ENCODE data around the gene BCL11B.

Gene BCL11B

DNA sequence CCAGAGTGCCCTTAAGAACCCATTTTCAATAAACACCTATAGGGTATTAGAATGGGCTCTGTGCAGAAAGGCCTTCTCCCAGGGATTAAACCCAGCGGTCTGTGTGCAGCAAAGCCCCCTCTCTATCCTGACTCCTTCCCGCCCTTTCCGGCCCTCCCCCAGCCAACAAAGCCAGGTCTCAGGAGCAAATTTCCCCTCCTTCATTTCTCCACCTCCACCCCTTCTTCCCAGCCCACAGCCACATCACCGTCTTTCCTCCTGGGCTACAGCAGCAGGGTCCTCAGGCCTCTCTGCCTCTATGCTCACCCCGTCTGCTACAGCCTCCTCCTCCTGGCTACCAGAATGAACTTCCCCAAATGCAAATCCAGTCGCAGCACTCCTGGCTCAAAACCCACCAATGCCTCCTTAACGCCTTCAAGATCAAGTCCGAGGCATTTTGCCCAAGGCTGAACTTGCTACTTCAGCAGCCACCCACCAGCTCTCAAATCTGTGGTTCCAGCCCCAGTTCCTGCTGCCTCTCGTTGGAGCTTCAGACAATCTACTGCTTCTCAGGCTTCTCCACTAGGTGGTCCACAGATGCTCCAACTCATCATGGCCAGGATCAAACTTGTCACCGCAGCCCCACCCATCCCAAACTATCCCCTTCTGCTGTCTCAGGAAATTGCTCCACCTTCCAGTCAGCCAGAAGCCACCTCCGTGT, 134.8 kb downstream of the BCL11B start:
- no peaks in the 10 kb centered on the region for H3K36me3 Mint-ChIP-seq
- H3K4me3 Mint-ChIP-seq = no peak overlapping the region
- no peak overlapping the region for H3K27ac Mint-ChIP-seq
- no peaks in the 10 kb centered on the region for H3K4me1 Mint-ChIP-seq
- no peak for ATAC-seq (ENCODE audit: low read depth)
- no peaks in the 10 kb centered on the region for H3K27me3 Mint-ChIP-seq
- no peaks in the 10 kb centered on the region for H3K9me3 Mint-ChIP-seq
- no peak for DNase-seq (ENCODE audit: low spot score in 2 of 2)

GRCh38 chr14:99136401-99136800, 135.6 kb downstream of the BCL11B start:
- H3K9me3 Mint-ChIP-seq = no peaks in the 10 kb centered on the region
- H3K36me3 Mint-ChIP-seq = no peaks in the 10 kb centered on the region
- no peak for ATAC-seq (ENCODE audit: low read depth)
- no peak overlapping the region for H3K27ac Mint-ChIP-seq
- no peaks in the 10 kb centered on the region for H3K4me1 Mint-ChIP-seq
- no peaks in the 10 kb centered on the region for H3K27me3 Mint-ChIP-seq
- no peak for DNase-seq (ENCODE audit: low spot score in 2 of 2)
- no peak overlapping the region for H3K4me3 Mint-ChIP-seq

GRCh38 chr14:99136047-99136400, 136.0 kb downstream of the BCL11B start:
- no peaks in the 10 kb centered on the region for H3K36me3 Mint-ChIP-seq
- no peak for ATAC-seq (ENCODE audit: low read depth)

GRCh38 chr14:99134516-99135046, 137.4 kb downstream of the BCL11B start:
- Mint-ChIP-seq H3K9me3 (peaks cover under 1% of the 10 kb centered on the region), H3K27ac (no peak overlapping the region), H3K27me3 (no peaks in the 10 kb centered on the region), H3K4me3 (no peak overlapping the region), H3K4me1 (no peaks in the 10 kb centered on the region), H3K36me3 (no peaks in the 10 kb centered on the region)
- ATAC-seq (ENCODE audit: low read depth) = no peak
- DNase-seq (ENCODE audit: low spot score in 2 of 2) = no peak

More at GRCh38 chr14:99136047-99136400, 136.0 kb downstream of the BCL11B start:
- no peaks in the 10 kb centered on the region for H3K9me3 Mint-ChIP-seq
- DNase-seq (ENCODE audit: low spot score in 2 of 2) = no peak
- no peaks in the 10 kb centered on the region for H3K4me1 Mint-ChIP-seq
- H3K27ac Mint-ChIP-seq = no peak overlapping the region
- no peaks in the 10 kb centered on the region for H3K27me3 Mint-ChIP-seq
- H3K4me3 Mint-ChIP-seq = no peak overlapping the region

DNA sequence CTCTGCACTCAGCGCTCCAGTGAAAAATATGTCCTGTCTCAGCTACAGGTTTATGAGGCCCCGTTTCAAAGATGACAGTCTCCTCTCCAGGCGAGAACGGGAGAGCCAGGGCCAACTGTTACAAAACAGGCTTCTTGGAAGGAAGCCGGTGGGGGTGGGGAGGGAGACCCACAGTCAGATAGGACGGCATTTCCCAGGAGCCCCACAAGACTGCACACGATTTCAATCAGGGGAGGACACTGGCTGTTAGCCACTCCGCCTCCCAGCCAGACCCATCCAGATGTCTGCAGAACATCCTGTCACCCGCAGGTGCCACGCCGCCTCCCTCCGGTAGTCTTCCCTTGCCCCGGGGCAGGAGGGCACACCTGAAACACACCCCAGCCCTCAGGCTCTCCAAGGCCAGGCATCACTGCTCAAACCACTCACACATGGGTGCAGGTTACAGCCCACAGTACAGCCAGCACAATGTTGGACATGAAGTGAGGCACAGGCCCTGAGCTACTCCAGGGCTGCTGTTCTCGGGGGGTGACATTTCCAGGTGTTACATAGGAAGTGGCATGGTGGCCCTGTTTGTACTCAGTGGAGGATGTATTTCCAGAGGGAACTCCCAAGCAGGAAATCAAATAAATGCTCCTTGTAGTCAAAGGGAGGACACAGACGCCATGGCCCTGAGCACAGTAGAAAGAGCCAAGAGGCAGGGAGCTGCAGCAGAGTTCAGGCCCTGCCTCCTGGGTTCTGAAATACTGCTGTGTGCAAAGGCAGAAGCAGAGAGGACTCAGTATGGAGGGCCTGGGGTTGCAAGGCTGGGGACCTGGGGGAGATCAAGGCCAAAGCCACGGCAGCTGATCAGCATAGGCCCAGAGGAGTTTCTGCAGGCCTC, 138.1 kb downstream of the BCL11B start:
- Mint-ChIP-seq H3K4me1 (no peaks in the 10 kb centered on the region), H3K27ac (no peak overlapping the region), H3K36me3 (no peaks in the 10 kb centered on the region), H3K27me3 (no peaks in the 10 kb centered on the region), H3K9me3 (peaks cover 2% of the 10 kb centered on the region), H3K4me3 (no peak overlapping the region)
- ATAC-seq (ENCODE audit: low read depth) (no peak), DNase-seq (ENCODE audit: low spot score in 2 of 2) (no peak)

GRCh38 chr14:99132821-99133635, 139.0 kb downstream of the BCL11B start:
- H3K27ac Mint-ChIP-seq = no peak overlapping the region
- H3K9me3 Mint-ChIP-seq = peaks cover 3% of the 10 kb centered on the region
- ATAC-seq (ENCODE audit: low read depth) = no peak
- H3K4me1 Mint-ChIP-seq = no peaks in the 10 kb centered on the region
- no peak overlapping the region for H3K4me3 Mint-ChIP-seq
- no peaks in the 10 kb centered on the region for H3K27me3 Mint-ChIP-seq
- no peaks in the 10 kb centered on the region for H3K36me3 Mint-ChIP-seq
- DNase-seq (ENCODE audit: low spot score in 2 of 2) = no peak

DNA sequence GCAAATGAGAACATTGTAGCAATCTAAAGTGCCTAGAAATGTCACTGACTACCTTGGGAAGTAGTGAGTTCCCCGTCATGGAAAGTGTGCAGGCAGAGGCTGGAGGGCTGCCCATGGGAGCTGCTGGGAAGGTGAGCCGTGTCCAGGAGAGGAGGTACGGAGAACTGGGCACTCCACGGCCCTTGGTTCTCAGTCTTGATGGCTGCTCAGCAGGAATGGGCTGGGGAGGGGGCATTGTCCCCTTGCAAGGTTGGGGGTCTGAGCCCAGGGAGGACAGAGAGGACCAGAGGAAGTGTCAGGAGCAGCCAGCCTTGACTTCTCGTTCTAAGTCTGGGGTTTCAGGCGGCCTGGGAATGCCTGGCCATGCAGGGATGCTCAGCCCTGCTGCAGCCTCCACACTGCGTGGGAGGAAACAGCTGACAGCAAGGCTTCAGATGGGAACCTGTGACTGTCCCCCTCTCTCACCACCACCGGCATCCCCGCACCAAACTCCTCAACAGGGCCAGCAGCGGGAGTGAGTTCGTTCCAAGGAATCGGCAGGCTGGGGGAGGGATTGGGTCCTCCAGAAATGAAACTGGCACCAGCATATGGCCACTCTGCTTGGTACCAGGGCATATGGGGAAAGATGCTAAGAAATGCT, 140.2 kb downstream of the BCL11B start:
- Mint-ChIP-seq H3K4me1 (no peaks in the 10 kb centered on the region), H3K27ac (no peak overlapping the region), H3K9me3 (peaks cover 3% of the 10 kb centered on the region), H3K36me3 (no peaks in the 10 kb centered on the region), H3K4me3 (no peak overlapping the region), H3K27me3 (no peaks in the 10 kb centered on the region)
- DNase-seq (ENCODE audit: low spot score in 2 of 2) = no peak
- no peak for ATAC-seq (ENCODE audit: low read depth)

DNA sequence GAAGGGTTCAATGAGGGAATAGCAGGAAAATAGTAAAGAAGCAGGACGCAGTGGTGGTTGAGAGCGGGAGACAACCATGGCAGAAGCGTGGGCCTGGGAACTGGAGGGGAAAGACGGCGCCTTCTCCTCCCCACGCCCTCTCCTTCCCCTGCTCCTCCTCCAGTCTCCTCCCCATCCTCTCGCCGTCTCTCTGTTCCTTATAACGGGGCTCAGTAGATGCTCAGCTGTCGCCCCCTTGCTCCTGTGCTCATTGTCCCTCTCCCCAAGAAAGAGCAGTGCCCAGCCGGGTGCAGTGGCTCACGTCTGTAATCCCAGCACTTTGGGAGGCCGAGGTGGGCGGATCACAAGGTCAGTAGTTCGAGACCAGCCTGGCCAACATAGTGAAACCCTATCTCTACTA, 142.0 kb downstream of the BCL11B start:
- DNase-seq (ENCODE audit: low spot score in 2 of 2) (no peak), ATAC-seq (ENCODE audit: low read depth) (no peak)
- Mint-ChIP-seq H3K27me3 (no peaks in the 10 kb centered on the region), H3K9me3 (peaks cover 6% of the 10 kb centered on the region), H3K27ac (no peak overlapping the region), H3K4me3 (no peak overlapping the region), H3K4me1 (no peaks in the 10 kb centered on the region), H3K36me3 (no peaks in the 10 kb centered on the region)

GRCh38 chr14:99129211-99129696, 142.7 kb downstream of the BCL11B start:
- no peak overlapping the region for H3K27ac Mint-ChIP-seq
- ATAC-seq (ENCODE audit: low read depth) (no peak), DNase-seq (ENCODE audit: low spot score in 2 of 2) (no peak)
- peaks cover 6% of the 10 kb centered on the region for H3K9me3 Mint-ChIP-seq
- H3K4me3 Mint-ChIP-seq = no peak overlapping the region
- H3K36me3 Mint-ChIP-seq = no peaks in the 10 kb centered on the region
- no peaks in the 10 kb centered on the region for H3K4me1 Mint-ChIP-seq
- no peaks in the 10 kb centered on the region for H3K27me3 Mint-ChIP-seq

DNA sequence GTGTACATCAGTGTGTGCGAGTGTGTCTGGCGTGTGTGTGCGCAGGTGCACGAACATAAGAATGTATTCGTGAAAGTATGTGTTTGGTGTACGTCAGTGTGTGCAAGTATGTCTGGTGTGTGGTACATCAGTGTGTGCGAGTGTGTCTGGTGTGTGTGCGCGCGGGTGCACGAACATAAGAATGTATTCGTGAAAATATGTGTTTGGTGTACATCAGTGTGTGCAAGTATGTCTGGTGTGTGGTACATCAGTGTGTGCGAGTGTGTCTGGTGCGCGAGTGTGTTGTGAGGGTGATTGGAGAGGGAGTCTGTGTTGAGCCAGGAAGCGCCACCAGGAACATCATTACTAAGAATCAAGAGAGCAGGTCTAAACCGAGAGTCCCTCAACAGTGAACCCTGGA, 143.8 kb downstream of the BCL11B start:
- Mint-ChIP-seq H3K9me3 (peaks cover 6% of the 10 kb centered on the region), H3K4me1 (no peaks in the 10 kb centered on the region), H3K27ac (no peak overlapping the region), H3K4me3 (no peak overlapping the region), H3K27me3 (no peaks in the 10 kb centered on the region), H3K36me3 (no peaks in the 10 kb centered on the region)
- ATAC-seq (ENCODE audit: low read depth) = no peak
- DNase-seq (ENCODE audit: low spot score in 2 of 2) = no peak

DNA sequence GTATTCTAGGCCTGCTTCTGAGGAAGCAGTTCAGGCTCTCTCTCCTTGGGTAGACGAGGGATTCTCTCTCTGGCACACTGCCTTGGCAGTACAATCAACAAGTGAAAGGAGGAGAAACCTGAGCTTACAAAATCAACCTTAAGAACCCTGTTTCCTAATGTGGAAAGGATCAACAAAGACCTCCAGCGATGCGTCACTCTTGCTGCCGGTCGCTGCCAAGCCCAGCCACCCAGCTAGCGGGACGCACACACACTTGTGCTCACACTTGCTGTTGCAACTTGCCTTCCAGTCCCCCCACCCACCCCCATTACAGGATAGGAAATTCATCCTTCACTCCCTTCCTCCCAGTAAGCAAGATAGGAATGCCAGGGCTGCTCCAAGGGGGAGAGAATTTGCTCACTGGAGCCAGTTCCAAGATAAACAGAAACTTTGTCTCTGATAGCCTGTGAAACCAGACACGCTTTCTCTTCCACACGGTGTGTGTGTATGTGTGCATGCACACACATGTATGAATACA, 144.3 kb downstream of the BCL11B start:
- Mint-ChIP-seq H3K36me3 (no peaks in the 10 kb centered on the region), H3K4me3 (no peak overlapping the region), H3K27ac (no peak overlapping the region), H3K4me1 (no peaks in the 10 kb centered on the region), H3K9me3 (peaks cover 6% of the 10 kb centered on the region), H3K27me3 (no peaks in the 10 kb centered on the region)
- ATAC-seq (ENCODE audit: low read depth) = no peak
- no peak for DNase-seq (ENCODE audit: low spot score in 2 of 2)

DNA sequence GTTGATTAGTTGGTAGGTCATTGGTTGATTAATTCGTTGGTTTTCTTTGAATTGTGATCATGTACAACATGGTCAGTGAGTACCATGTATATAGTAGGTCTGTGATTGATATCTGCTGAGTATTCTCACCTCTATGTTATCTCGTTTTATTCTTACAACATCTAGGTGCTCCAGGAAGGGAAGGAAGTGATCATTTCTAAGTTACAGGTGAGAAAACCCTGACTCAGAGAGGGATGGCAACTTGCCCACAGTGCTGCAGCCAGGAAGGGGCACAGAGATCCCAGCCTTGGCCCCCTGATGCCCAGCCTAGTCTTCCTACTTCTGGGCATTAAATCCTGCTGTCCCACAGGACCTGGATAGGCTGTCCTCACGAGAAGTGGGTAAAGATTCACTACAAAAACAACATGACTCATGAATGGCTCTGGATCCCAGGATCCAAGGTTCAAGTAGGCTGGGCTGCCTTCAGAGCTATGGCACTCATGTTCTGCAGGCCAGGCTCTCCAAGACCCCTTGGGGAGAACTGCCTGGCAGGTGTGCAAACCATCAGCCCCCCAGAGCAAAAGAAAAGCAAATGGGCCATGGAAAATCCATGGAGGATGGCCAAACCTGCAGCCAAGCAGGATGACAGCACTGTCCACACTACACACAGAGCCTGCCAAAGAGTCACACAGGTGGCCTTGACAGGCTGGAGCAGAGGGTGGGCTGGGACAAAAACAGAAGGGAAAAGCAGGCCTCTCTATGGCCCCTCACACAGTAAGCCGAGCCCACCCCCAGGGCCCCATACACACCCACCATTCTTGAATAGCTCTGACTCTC, 146.2 kb downstream of the BCL11B start:
- H3K4me1 Mint-ChIP-seq = no peaks in the 10 kb centered on the region
- H3K27me3 Mint-ChIP-seq = no peaks in the 10 kb centered on the region
- no peak overlapping the region for H3K27ac Mint-ChIP-seq
- H3K36me3 Mint-ChIP-seq = no peaks in the 10 kb centered on the region
- ATAC-seq (ENCODE audit: low read depth) = no peak
- H3K9me3 Mint-ChIP-seq = peaks cover 6% of the 10 kb centered on the region
- no peak for DNase-seq (ENCODE audit: low spot score in 2 of 2)
- no peak overlapping the region for H3K4me3 Mint-ChIP-seq

DNA sequence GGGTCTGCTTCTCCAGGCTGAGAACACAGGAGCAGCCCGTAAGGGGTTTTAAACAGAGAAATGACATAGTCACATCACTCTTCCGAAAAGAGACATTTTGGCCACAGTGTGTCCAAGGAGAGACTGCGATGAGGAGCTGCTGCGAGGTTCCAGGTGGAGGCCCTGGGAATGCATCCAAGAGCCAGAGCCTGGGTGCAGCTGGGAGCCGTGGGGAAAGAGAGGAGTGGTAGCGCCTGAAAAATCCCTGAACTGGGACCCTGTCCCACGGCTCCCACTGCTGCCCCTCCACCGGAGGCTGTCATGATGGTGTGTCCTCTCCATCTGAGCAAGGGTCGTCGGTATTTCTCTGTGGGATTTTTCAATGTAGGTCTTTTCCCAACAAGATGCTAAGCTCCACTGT, 146.9 kb downstream of the BCL11B start:
- Mint-ChIP-seq H3K27ac (no peak overlapping the region), H3K36me3 (no peaks in the 10 kb centered on the region), H3K9me3 (peaks cover 6% of the 10 kb centered on the region)

More for the DNA sequence above, 146.9 kb downstream of the BCL11B start:
- no peak for ATAC-seq (ENCODE audit: low read depth)
- DNase-seq (ENCODE audit: low spot score in 2 of 2) = no peak
- Mint-ChIP-seq H3K4me1 (no peaks in the 10 kb centered on the region), H3K27me3 (no peaks in the 10 kb centered on the region), H3K4me3 (no peak overlapping the region)

Data from memory B cell (primary cell).